Loucy (cell line): Measurements from ENCODE around the gene THSD1.

Experiments used
- EZH2phosphoT487 ChIP-seq: fragments of 200-600 bp; IDR thresholded peaks from 2 replicates; pipeline ENCODE4 v1.6.1; 2018; ENCODE audit warnings: antibody characterized with exemption, mild to moderate bottlenecking, moderate library complexity, borderline replicate concordance
- TF ChIP-seq, protein P1 (sequence below): fragments of 200-600 bp; sonication (generic); conservative IDR thresholded peaks from 2 replicates; pipeline ENCODE4 v1.5.1; 2014; ENCODE audit warnings: mild to moderate bottlenecking, antibody characterized with exemption, low read length

DNA sequence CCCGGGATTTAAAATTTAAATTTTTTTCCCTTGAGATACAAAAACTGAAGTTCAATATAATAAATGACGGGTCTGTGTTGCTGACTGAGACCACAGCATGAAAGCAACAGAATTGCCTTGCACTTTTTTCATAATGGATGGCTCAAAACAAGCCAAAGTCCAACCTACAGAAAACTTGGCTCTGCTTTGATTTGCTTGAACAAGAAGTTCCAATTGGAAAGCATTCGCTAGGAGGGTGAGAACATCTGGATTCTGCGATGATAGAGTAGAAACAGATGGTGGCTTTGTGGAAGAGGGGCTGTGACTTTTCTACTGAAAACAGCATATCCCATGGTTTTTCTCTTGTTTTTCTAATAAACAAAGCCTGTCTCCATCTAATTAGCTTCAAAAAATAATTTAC lies 46.4 kb downstream of the THSD1 start:
- TF ChIP-seq, protein P1, sequence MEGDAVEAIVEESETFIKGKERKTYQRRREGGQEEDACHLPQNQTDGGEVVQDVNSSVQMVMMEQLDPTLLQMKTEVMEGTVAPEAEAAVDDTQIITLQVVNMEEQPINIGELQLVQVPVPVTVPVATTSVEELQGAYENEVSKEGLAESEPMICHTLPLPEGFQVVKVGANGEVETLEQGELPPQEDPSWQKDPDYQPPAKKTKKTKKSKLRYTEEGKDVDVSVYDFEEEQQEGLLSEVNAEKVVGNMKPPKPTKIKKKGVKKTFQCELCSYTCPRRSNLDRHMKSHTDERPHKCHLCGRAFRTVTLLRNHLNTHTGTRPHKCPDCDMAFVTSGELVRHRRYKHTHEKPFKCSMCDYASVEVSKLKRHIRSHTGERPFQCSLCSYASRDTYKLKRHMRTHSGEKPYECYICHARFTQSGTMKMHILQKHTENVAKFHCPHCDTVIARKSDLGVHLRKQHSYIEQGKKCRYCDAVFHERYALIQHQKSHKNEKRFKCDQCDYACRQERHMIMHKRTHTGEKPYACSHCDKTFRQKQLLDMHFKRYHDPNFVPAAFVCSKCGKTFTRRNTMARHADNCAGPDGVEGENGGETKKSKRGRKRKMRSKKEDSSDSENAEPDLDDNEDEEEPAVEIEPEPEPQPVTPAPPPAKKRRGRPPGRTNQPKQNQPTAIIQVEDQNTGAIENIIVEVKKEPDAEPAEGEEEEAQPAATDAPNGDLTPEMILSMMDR = no peak
- no peak for TF ChIP-seq EZH2phosphoT487
